ENCODE results near the gene SRCIN1. TPM values are rescaled to one million over a fixed set of nuclear protein-coding genes. Genes with fewer than 3 reads are reported as not detected.
"Not testable (repeated sequence)": the region's sequence is repeated elsewhere in the genome, so short reads cannot be mapped to it uniquely, and the experiment has no call there.

Gene SRCIN1
- total and polyA plus RNA-seq, 2 donors: 0.52 to 1.1 TPM

GRCh38 chr17:38632334-38632733 lies 26.6 kb upstream of the SRCIN1 start:
- Histone ChIP-seq H3K4me1 (ENCODE audit: control insufficient read depth in 2 of 2, insufficient read depth in 2 of 2, low read length in 2 of 2) (no peaks in the 10 kb centered on the region), H3K36me3 (ENCODE audit: control insufficient read depth in 2 of 2, insufficient read depth in 2 of 2, low read length in 1 of 2) (no peaks in the 10 kb centered on the region), H3K27me3 (ENCODE audit: control insufficient read depth in 2 of 2, insufficient read depth in 1 of 2, low read length in 1 of 2) (peaks cover 0 to 9% of the 10 kb centered on the region in 2 donors), H3K27ac (ENCODE audit: low read depth in 1 of 2, low read length in 1 of 2) (no peak overlapping the region), H3K9me3 (ENCODE audit: control insufficient read depth in 2 of 2, insufficient read depth in 1 of 2, low read length in 1 of 2) (no peaks in the 10 kb centered on the region), H3K4me3 (ENCODE audit: low read length in 2 of 2) (no peak overlapping the region)
- no peak for DNase-seq (ENCODE audit: low read depth in 6 of 9, low spot score in 9 of 9)
- 83% methylated on average over 6 of the region's 6 CpGs for WGBS

- Histone ChIP-seq H3K4me3 (ENCODE audit: low read length in 2 of 2) (no peak overlapping the region), H3K4me1 (ENCODE audit: control insufficient read depth in 2 of 2, insufficient read depth in 2 of 2, low read length in 2 of 2) (no peaks in the 10 kb centered on the region), H3K27ac (ENCODE audit: low read depth in 1 of 2, low read length in 1 of 2) (no peak overlapping the region), H3K36me3 (ENCODE audit: control insufficient read depth in 2 of 2, insufficient read depth in 2 of 2, low read length in 1 of 2) (no peaks in the 10 kb centered on the region), H3K9me3 (ENCODE audit: control insufficient read depth in 2 of 2, insufficient read depth in 1 of 2, low read length in 1 of 2) (no peaks in the 10 kb centered on the region), H3K27me3 (ENCODE audit: control insufficient read depth in 2 of 2, insufficient read depth in 1 of 2, low read length in 1 of 2) (peaks cover 0 to 3% of the 10 kb centered on the region in 2 donors)
- DNase-seq (ENCODE audit: low read depth in 6 of 9, low spot score in 9 of 9): no peak
- 80% methylated on average over 3 of the region's 3 CpGs for WGBS
Observed at GRCh38 chr17:38628441-38628840, 22.7 kb upstream of the SRCIN1 start.

- H3K36me3 ChIP-seq (ENCODE audit: control insufficient read depth in 2 of 2, insufficient read depth in 2 of 2, low read length in 1 of 2): no peaks in the 10 kb centered on the region
- no peak overlapping the region for H3K4me3 ChIP-seq (ENCODE audit: low read length in 2 of 2)
- H3K4me1 ChIP-seq (ENCODE audit: control insufficient read depth in 2 of 2, insufficient read depth in 2 of 2, low read length in 2 of 2): no peaks in the 10 kb centered on the region
- peaks cover 0 to 3% of the 10 kb centered on the region in 2 donors for H3K27me3 ChIP-seq (ENCODE audit: control insufficient read depth in 2 of 2, insufficient read depth in 1 of 2, low read length in 1 of 2)
- H3K9me3 ChIP-seq (ENCODE audit: control insufficient read depth in 2 of 2, insufficient read depth in 1 of 2, low read length in 1 of 2): no peaks in the 10 kb centered on the region
- H3K27ac ChIP-seq (ENCODE audit: low read depth in 1 of 2, low read length in 1 of 2): no peak overlapping the region
- over 99% methylated on average over 2 of the region's 2 CpGs for WGBS
- no peak for DNase-seq (ENCODE audit: low read depth in 6 of 9, low spot score in 9 of 9)
Observed at GRCh38 chr17:38627957-38628356, 22.2 kb upstream of the SRCIN1 start.

- H3K4me3 ChIP-seq (ENCODE audit: low read length in 2 of 2); H3K4me1 ChIP-seq (ENCODE audit: control insufficient read depth in 2 of 2, insufficient read depth in 2 of 2, low read length in 2 of 2); H3K27ac ChIP-seq (ENCODE audit: low read depth in 1 of 2, low read length in 1 of 2); H3K27me3 ChIP-seq (ENCODE audit: control insufficient read depth in 2 of 2, insufficient read depth in 1 of 2, low read length in 1 of 2); H3K36me3 ChIP-seq (ENCODE audit: control insufficient read depth in 2 of 2, insufficient read depth in 2 of 2, low read length in 1 of 2); DNase-seq (ENCODE audit: low read depth in 6 of 9, low spot score in 9 of 9); H3K9me3 ChIP-seq (ENCODE audit: control insufficient read depth in 2 of 2, insufficient read depth in 1 of 2, low read length in 1 of 2): not testable (repeated sequence)
- WGBS: 96% methylated on average over 6 of the region's 6 CpGs
Observed at GRCh38 chr17:38626606-38627226, 21.0 kb upstream of the SRCIN1 start.

- no peak overlapping the region for H3K4me3 ChIP-seq (ENCODE audit: low read length in 2 of 2)
- H3K36me3 ChIP-seq (ENCODE audit: control insufficient read depth in 2 of 2, insufficient read depth in 2 of 2, low read length in 1 of 2): no peaks in the 10 kb centered on the region
- no peaks in the 10 kb centered on the region for H3K4me1 ChIP-seq (ENCODE audit: control insufficient read depth in 2 of 2, insufficient read depth in 2 of 2, low read length in 2 of 2)
- no peaks in the 10 kb centered on the region for H3K9me3 ChIP-seq (ENCODE audit: control insufficient read depth in 2 of 2, insufficient read depth in 1 of 2, low read length in 1 of 2)
- H3K27ac ChIP-seq (ENCODE audit: low read depth in 1 of 2, low read length in 1 of 2): no peak overlapping the region
- DNase-seq (ENCODE audit: low read depth in 6 of 9, low spot score in 9 of 9): no peak
- peaks cover 0 to 8% of the 10 kb centered on the region in 2 donors for H3K27me3 ChIP-seq (ENCODE audit: control insufficient read depth in 2 of 2, insufficient read depth in 1 of 2, low read length in 1 of 2)
Observed at GRCh38 chr17:38625482-38625881, 19.7 kb upstream of the SRCIN1 start.

- H3K4me3 ChIP-seq (ENCODE audit: low read length in 2 of 2); DNase-seq (ENCODE audit: low read depth in 6 of 9, low spot score in 9 of 9); H3K9me3 ChIP-seq (ENCODE audit: control insufficient read depth in 2 of 2, insufficient read depth in 1 of 2, low read length in 1 of 2); H3K4me1 ChIP-seq (ENCODE audit: control insufficient read depth in 2 of 2, insufficient read depth in 2 of 2, low read length in 2 of 2); H3K27ac ChIP-seq (ENCODE audit: low read depth in 1 of 2, low read length in 1 of 2); H3K36me3 ChIP-seq (ENCODE audit: control insufficient read depth in 2 of 2, insufficient read depth in 2 of 2, low read length in 1 of 2): not testable (repeated sequence)
- peaks cover 0 to 13% of the 10 kb centered on the region in 2 donors for H3K27me3 ChIP-seq (ENCODE audit: control insufficient read depth in 2 of 2, insufficient read depth in 1 of 2, low read length in 1 of 2)
- 85% methylated on average over 14 of the region's 14 CpGs for WGBS
Observed at GRCh38 chr17:38624782-38625355, 19.1 kb upstream of the SRCIN1 start.

GRCh38 chr17:38621538-38621937 lies 15.8 kb upstream of the SRCIN1 start:
- Histone ChIP-seq H3K36me3 (ENCODE audit: control insufficient read depth in 2 of 2, insufficient read depth in 2 of 2, low read length in 1 of 2) (no peaks in the 10 kb centered on the region), H3K9me3 (ENCODE audit: control insufficient read depth in 2 of 2, insufficient read depth in 1 of 2, low read length in 1 of 2) (no peaks in the 10 kb centered on the region), H3K27me3 (ENCODE audit: control insufficient read depth in 2 of 2, insufficient read depth in 1 of 2, low read length in 1 of 2) (peaks cover 0 to 31% of the 10 kb centered on the region in 2 donors), H3K4me3 (ENCODE audit: low read length in 2 of 2) (no peak overlapping the region), H3K27ac (ENCODE audit: low read depth in 1 of 2, low read length in 1 of 2) (no peak overlapping the region), H3K4me1 (ENCODE audit: control insufficient read depth in 2 of 2, insufficient read depth in 2 of 2, low read length in 2 of 2) (no peaks in the 10 kb centered on the region)
- no peak for DNase-seq (ENCODE audit: low read depth in 6 of 9, low spot score in 9 of 9)
- WGBS: 92% methylated on average over 2 of the region's 2 CpGs

GRCh38 chr17:38620551-38621277 lies 15.0 kb upstream of the SRCIN1 start:
- Histone ChIP-seq H3K36me3 (ENCODE audit: control insufficient read depth in 2 of 2, insufficient read depth in 2 of 2, low read length in 1 of 2) (no peaks in the 10 kb centered on the region), H3K4me1 (ENCODE audit: control insufficient read depth in 2 of 2, insufficient read depth in 2 of 2, low read length in 2 of 2) (no peaks in the 10 kb centered on the region), H3K4me3 (ENCODE audit: low read length in 2 of 2) (no peak overlapping the region), H3K9me3 (ENCODE audit: control insufficient read depth in 2 of 2, insufficient read depth in 1 of 2, low read length in 1 of 2) (no peaks in the 10 kb centered on the region), H3K27me3 (ENCODE audit: control insufficient read depth in 2 of 2, insufficient read depth in 1 of 2, low read length in 1 of 2) (peaks cover 2 to 34% of the 10 kb centered on the region in 2 donors), H3K27ac (ENCODE audit: low read depth in 1 of 2, low read length in 1 of 2) (no peak overlapping the region)
- 84% methylated on average over 12 of the region's 12 CpGs for WGBS
- no peak for DNase-seq (ENCODE audit: low read depth in 6 of 9, low spot score in 9 of 9)

- no peaks in the 10 kb centered on the region for H3K36me3 ChIP-seq (ENCODE audit: control insufficient read depth in 2 of 2, insufficient read depth in 2 of 2, low read length in 1 of 2)
- H3K9me3 ChIP-seq (ENCODE audit: control insufficient read depth in 2 of 2, insufficient read depth in 1 of 2, low read length in 1 of 2): no peaks in the 10 kb centered on the region
- H3K27me3 ChIP-seq (ENCODE audit: control insufficient read depth in 2 of 2, insufficient read depth in 1 of 2, low read length in 1 of 2): peaks cover 2 to 34% of the 10 kb centered on the region in 2 donors
- WGBS: 87% methylated on average over 9 of the region's 9 CpGs
- no peak overlapping the region for H3K4me3 ChIP-seq (ENCODE audit: low read length in 2 of 2)
- H3K4me1 ChIP-seq (ENCODE audit: control insufficient read depth in 2 of 2, insufficient read depth in 2 of 2, low read length in 2 of 2): no peaks in the 10 kb centered on the region
- no peak overlapping the region for H3K27ac ChIP-seq (ENCODE audit: low read depth in 1 of 2, low read length in 1 of 2)
- no peak for DNase-seq (ENCODE audit: low read depth in 6 of 9, low spot score in 9 of 9)
Observed at GRCh38 chr17:38619937-38620550, 14.3 kb upstream of the SRCIN1 start.

Data from thymus (tissue), 11 donors.